ENCODE measurements around the gene CDC42EP3.

The CDC42EP3 gene, protein sequence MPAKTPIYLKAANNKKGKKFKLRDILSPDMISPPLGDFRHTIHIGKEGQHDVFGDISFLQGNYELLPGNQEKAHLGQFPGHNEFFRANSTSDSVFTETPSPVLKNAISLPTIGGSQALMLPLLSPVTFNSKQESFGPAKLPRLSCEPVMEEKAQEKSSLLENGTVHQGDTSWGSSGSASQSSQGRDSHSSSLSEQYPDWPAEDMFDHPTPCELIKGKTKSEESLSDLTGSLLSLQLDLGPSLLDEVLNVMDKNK
- 24.6 to 226 (median 75.4) reads per million in 18 experiments for total RNA-seq

DNA sequence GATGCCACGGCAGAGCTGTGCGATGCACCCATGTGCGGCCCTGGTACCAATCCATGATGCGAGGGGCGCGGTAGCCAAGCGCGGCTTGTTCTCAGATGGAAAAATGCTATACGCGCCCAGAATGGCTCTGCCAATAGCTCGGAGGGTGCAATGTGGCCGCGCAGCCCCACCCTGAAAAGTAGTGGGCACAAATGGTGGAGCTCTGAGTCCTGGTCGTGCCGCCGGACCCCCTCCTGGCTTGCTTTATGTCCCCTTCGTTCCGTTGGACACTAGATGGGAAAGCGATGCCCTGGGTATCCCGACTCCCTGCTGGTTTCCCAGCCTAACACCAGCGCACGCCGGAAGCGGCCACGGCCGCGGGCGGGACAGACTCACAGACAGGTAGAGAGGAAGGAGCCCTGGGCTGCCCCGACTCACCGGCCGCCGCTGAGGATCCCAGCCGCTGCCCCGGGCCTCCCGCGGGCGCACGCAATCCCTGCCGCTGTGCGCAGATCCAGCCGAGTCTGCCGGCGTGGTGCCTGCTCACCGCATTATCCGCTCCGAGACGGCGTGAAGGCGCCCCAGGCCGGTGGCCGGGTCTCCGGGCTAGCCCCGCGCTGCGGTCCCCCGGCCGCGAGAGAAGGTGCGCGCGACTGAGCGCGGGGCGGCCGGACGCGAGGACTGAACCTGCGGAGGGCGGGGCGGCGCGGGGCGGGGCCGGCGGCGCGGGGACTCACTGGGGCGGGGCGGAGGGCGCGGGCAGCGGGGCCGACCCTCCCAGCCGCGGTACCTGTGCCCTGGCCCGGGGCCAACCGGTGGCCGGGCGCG is at the start of gene CDC42EP3:
Gene CDC42EP3 (minus strand): TSS at position 634 of the 807 bp plus-strand sequence. CDS start 25,055 bp downstream, outside the sequence.
- DNase-seq: peak; percentile 35 to 60

DNA sequence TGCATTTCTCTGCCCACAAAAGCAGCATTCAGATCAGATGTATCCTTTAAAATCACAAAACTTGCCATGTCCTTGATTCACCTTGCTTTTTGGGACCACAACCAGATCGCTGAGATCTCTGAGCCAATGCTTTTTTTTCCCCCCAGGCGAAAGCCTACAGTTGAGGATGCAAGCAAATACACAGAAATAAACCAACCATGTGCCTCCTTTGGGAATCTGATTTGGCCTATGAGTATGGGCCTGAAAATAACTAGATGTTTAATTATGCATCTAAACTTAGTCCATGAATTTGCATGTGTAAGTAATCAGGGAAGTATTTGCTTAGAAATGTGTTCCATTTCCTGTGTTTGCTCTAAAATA is 49.7 kb upstream of the CDC42EP3 start:
- no peak for DNase-seq

DNA sequence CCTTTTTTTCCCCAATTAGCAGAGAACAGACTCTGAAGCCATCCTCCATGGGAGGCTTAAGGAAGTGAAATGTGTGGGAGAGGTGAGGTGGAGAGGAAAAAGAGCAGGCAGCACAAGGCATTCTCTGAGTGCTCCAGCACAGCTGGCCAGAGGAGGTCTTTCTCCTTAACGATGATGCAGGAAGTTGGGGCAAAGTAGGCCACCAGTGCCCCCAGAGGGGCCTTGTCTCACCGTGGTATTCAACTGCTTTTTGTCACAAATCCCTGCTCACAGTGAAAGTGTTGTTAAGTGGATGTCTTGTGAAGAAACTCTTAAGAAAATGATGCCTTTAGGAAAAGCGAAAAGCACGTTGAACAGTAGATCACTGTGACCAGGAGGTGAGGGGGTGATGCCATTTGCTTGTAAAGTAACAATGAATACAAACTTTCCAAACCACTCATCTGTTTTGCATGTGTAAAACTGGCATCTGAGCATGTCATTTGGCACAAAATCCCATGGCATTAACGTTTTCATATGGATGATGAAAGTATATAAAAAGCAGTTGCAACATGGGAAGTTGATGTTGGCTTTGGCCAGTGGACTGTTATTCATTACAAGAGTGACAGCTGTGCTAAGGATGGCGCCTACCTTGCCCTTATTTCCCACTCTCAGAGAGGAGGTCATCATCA is 49.2 kb upstream of the CDC42EP3 start:
- DNase-seq: no peak

DNA sequence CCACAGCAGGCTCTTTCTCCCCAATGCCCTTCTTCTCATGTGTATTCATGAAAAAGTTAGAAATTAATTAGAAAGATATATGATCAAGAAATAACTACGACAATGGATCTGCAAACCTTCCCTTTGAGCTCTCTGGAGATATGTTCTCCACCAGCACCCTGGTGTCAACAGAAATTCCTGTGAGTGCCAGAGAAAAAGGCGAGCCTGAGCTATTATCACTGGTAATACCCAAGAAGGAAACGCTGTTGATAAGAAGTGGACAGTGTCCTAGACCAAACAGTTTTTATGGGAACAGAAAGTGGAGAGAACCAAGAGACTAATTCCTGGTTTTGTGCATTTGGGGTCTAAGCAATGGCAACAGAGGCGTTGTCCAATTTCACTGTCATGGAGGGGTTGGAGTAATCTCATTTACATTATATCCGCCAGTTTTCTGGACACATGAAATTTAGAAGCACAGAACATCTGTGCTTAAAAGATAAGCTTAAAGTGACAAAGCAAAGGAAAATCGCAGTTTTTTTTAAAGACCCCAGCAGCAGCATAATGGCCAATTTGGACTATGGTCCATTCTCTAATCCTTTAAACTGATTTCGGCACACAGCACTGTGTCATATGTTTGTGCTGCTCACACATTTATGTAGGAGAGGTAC is 47.2 kb upstream of the CDC42EP3 start:
- DNase-seq: no peak

DNA sequence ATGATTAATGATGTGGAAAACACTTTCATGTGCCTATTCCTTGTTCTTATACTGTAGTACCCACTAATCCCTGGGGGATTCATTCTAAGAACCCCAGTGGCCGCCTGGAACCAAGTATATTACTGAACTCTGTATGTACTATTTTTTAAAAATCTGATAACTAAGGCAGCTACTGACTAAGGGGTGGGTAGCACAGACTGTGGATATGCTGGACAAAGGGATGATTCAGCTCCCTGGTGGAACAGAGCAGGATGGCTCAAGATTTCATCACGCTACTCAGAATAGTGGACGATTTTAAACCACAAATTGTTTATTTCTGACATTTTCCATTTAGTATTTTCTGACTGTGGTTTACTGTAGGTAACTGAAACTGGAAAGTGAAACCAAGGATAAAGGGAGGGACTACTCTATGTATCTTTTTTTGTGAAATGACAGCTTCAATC is 41.8 kb upstream of the CDC42EP3 start:
- peak; percentile 11 to 43 for DNase-seq

DNA sequence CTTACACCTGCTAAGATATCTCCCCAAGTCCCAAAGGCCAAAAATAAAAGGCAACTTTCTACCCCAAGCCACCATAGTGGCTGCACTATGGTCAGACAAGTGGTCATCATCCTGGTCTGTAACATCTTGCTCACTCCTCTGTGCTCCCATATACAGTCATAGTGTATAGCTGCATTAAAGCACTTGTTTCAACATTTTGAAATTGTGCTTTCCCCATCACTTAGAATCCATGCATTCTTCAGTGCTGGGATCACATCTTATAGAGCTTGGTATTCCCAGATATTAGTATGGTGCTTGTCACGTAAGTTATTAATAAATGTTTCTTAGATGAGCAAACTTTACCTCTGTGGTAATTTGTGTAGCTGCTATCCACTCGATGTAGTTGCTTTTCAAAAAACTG is 40.4 kb upstream of the CDC42EP3 start:
- DNase-seq: no peak

DNA sequence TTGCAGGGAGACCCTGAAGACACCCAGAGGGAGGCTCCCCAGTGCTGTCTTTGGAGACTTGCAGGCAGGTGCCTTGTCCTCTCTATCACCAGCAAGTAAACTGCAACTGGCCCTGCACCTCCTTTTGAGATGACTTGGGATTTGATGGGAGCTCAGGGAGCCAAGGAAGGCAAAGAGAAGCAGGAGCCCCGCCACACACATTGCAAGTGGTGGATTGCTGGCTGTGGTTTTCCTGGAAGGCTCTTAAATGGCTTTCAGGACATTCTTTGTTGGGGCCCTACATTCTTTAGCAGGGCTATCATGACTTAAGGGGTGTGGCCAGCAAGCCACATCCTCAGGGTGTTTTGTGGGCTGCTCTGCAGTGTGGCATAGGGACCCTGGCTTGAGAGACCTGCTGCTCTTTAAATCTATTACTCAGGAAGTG is 39.9 kb upstream of the CDC42EP3 start:
- DNase-seq: no peak

DNA sequence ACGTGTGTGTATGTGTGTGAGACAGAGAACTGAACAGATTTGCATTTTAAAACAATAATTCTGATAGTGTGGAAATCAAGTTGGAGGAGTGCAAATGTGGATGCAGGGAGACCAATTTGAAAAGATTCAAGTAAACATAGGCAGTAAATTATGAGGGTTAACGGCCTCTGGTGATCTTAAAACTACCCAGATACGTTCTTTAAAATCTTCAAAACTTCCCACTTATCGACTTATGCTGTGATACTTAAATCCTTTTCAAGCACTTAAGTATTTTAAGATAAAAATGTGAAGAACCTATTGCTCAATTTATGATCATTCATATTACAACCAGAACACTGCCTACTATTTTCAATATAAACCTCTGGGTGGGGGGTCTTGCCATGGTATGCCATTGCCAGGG is 37.7 kb upstream of the CDC42EP3 start:
- DNase-seq: no peak

DNA sequence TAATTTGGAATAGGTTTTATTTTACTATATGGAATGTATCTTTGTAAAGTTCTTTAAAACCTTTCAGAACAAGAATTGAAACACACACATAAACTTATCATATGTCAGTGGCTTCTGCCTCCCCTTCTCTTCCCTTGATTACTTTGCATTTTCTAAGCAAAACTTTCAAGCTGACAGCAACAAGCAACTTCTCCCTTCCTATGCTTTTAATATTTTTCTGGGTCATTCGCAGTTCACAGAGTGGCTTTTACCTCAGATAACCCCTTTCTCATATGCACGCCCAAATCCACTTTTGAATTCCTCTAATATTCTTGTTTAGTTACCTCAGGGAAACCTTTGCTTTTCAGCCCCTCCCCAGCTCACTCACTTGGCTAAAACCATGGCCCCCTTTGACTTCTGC is 36.7 kb upstream of the CDC42EP3 start:
- peak; percentile 38 to 55 for DNase-seq

DNA sequence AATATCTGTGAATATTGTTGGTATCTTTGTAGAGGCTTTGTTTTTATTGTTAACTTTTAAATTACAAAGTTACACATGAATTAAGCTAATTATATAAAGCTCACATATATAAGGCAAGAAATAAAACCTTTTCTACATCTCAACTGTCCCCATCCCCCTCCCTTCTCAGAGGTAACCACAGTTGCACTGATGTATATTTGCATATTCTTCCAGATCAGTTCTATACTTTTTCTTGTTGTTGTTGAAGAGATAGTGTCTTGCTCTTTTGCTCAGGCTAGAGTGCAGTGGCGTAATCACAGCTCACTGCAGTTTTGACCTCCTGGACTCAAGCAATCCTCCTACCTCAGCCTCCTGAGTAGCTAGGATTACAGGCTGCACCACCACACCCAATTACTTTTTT is 36.0 kb upstream of the CDC42EP3 start:
- DNase-seq: no peak

DNA sequence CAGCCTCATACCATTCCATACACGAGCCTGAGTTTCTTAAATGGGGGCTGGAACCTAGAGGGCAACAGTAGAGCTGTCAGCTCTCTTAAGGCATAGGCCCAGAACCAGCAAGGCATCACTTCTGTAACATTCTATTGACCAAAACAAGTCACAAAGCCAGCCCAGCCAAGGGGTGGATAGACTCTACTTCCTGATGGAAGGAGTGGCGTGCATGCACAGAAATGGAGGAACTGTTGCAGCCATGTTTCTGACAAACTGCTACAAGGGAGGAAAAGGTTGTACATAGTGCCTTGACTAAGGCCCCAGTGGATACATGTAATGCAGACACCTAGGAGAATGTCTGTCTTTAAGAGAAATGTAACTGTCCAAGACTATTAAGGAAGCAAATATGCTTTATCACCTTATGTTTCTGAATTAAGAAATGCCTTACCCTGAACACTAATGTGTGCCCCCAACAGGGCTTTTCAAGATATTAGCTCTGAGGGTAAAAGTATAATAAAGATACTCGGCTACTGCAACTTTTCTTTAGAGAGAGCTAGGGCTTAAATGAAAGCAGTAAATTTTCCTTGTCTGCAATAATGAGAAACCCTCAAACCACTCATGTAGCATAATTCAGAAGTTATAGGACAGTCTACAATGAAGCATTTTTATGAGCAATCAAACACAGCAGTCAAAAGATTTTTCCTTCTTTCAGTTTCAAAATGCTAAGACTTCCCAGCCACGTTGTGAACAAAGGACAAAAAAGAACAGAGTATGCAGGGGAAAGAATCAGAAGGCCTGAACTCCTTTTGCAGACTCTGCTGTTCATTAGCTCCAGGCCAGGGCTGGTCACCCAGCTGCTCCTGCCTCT is 35.1 kb upstream of the CDC42EP3 start:
- DNase-seq: peak; percentile 15 to 18

DNA sequence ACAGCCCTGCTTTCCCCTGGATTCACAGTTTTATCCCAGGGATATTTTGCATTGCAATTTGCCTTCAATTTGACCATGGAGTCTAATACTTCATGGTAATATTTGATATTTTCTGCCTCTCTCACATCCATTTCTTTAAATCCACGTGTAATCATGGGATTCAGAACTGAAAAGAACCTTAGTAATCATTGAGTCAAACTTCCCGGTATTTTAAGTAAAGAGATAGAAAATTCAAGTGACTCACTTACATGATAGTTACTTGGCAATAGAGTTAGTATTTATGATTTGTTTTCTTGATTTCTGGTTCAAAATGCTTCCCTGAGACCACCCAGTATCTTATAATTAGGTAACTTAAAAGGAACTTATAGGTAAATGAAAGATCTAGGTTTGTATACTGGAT is 33.7 kb upstream of the CDC42EP3 start:
- no peak for DNase-seq

DNA sequence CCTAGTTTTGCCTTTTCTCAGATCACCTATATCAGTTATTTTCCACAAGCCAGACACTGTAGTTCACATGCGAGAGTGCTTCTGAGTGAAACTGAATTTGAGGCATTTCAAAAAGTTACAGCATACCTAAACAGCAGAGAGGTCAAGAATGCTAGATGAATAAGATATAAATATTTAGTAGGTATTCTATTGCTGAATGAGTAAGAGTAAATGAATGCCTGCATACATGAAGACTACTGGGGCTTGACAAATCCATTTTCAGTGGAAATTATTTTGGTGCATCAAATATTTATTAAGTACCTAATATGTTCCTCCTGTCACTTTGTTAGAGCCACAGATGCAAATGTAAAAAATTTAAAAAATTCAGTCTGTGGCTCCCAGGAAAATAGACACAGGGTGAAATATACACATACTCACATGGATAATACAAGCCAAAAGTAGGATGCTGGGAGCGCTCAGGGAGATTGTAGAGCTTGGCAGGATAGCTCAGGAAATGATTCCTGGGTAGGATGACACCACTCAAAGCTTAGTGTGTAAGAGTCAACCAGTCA is 27.6 kb upstream of the CDC42EP3 start:
- DNase-seq: no peak

DNA sequence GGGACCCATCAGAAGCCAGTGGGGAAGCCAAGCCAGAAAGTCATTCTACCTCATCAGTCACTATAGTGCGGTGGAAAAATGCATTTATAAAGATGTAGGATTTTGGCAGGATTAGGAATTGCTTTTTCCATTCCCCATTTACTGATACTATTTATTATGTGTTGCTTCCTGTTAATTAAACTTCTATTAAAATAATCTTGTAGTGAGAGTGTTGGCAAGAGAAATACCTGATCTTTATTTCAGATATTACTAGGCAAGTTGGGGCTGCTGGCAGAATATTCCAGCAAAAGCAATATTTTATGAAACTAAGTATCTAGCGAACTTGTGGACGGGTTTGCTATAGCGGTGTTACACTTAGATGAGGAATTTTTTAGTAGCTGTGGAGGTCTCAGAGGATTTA is 23.9 kb upstream of the CDC42EP3 start:
- no peak for DNase-seq

DNA sequence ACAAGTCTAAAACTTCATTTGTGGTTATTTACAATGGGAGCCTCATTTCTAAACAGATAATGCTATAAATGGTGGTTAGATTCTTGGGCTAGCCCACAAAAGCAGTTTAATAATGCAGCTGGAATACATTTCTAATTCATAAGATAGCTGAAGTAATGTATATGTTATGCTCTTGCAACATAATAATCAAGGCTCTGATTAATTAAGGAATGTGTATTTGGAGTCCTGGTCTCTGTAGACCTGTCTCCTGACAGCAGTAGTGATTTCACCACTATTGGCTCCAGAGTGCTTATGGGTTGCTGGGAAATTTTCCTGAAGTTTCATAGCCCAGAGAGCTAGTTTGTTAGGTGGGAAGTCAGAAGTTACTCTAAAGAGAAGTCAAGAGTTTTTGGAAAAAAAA is 21.3 kb upstream of the CDC42EP3 start:
- DNase-seq: no peak

DNA sequence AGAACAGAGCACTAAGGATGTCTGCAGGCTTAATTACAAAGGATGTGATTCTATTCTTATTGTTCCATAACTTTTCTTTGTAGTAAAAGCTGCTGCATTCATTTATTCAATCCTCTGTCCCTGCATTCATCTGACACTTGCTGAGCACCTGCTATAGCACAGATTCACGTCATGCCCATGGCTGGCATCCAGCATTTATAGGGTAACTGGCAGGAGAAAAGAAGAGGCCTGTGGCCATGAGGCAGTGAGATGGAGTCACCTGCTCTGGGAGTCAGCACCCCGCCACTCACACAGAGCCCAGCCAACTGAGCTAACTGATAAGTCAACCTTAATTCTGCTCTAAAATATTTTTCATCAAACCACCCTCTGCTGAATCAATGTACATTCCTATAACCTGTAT is 18.3 kb upstream of the CDC42EP3 start:
- no peak for DNase-seq

DNA sequence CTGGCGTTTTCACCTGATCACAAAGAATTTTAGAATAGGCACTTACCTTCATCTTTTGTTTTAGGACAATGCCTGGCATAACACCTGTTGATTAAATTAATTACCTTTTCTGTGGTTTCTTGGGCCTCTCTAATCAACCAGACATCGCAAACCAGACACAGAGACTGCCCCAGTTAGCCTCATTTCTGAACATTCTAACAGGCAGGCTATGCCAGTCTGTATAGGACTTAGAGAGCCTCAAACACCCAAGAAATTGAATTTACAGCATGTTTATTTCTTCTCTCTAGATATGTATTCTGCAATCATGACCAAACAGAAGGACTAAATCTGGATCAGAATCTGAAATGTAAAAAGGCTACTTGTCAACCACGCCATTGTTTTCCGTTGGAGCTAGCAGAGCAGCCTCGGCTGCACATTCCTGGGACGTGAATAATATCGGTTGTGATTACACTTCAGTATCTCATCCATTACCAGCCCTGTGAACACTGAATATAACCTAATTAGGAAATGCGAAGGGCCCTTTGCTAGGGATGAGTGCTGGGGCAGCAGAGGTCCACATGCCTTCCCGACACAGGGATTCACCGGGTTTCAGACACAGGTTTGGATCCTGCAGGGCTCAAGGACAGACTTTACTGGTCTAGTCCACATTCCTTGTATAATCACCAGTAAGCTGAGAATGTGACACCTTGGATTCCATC is 17.5 kb upstream of the CDC42EP3 start:
- no peak for DNase-seq

DNA sequence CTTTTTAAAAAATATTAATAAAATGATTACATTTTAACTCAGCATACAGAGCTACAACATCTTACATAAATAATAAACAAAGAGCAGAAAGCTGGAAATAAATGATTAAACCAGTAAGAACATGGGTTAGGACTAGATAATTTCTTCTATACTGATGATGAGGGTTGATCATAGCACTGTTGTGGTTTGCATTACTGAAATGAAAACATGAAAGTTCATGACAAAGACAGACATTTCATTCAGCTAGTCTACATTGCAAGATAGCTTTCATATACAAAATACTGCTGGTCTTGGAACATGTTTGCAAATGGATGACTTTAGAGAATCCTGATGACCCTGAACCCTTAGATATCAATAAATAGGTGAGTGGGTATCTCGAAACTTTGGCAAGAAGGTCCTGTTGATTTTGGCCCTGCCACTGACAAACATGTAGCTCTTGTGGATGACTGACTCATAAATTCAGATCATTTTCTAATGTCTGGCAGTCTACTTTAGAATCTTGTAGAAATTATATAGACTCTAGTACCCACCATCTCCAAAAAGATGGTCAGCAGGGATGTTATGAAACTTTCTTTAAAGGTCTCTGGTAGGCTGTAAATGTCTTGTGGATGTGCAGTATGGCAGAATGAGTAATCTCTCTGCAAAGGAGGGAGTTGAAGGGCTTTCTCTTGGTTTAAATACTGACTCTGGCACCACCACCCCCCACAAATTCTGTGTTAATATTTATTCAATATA is 15.5 kb upstream of the CDC42EP3 start:
- no peak for DNase-seq

DNA sequence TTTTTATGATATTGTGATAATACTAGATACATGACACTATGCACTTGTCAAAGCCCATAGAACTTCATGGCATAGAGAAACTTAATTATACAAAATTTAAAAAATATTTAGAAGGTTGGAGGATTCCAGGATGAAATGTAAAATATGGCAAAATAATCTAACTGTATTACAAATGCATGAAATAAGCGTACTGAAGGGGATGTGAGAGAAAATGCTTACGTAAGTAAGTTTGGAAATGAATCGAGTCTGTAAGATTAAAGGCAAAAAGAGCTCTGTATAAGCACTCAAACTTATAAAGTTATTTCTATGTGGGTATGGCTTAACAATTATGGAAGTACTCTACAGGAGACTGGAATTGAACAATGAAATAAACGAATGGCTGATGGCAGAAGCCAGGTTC is 13.4 kb upstream of the CDC42EP3 start:
- no peak for DNase-seq

Data from inflammatory macrophage (primary cell).